ENCODE results near the gene GPR39. TPM values are rescaled to one million over a fixed set of nuclear protein-coding genes. Genes with fewer than 3 reads are reported as not detected.

The GPR39 gene
- total RNA-seq, 4 donors from 2014 or later, result 0.15 TPM; not detected in 3

DNA sequence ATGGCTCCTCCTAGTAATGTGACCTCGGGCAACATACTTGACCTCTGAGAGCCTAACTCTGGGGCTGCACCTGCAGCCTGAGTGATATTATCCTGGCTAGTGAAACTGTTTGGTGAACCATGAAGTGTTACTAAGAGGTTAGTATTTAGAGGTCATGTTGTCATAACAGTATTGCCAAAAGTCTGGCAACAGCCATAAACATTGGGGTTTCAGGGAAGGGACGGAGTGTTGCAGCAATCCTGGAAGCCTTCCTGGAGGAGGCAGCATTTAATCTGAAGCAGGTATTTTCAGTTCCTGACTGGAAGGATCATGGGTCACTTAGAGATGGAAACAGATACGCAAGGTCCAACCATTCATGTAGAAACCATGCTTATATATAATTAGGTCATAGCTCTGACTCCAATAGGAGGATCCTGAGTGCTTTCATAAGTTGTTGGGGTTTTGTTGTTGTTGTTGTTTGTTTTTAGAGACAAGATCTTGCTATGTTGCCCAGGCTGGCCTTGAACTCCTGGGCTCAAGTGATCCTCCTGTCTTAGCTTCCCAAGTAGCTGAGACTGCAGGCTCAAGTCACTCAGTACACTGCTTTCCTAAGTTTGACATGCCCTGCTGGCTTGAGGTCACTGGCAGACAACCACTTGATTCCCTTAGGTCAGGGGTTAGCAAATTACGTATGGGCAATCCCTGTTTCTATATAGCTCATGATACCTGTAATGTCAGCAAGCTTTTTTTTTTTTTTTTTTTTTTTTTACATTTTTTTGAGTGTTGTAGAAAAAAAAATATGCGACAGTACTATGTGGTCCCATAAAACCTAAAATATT is 21.5 kb downstream of the GPR39 start:
- intact Hi-C loops (cut with DNase I; ENCODE audit: low total_unique reads), result no loop called here
- TF ChIP-seq POLR2A (IDR thresholded peaks at IDR 0.05), result no peak
- TF ChIP-seq, protein P1, sequence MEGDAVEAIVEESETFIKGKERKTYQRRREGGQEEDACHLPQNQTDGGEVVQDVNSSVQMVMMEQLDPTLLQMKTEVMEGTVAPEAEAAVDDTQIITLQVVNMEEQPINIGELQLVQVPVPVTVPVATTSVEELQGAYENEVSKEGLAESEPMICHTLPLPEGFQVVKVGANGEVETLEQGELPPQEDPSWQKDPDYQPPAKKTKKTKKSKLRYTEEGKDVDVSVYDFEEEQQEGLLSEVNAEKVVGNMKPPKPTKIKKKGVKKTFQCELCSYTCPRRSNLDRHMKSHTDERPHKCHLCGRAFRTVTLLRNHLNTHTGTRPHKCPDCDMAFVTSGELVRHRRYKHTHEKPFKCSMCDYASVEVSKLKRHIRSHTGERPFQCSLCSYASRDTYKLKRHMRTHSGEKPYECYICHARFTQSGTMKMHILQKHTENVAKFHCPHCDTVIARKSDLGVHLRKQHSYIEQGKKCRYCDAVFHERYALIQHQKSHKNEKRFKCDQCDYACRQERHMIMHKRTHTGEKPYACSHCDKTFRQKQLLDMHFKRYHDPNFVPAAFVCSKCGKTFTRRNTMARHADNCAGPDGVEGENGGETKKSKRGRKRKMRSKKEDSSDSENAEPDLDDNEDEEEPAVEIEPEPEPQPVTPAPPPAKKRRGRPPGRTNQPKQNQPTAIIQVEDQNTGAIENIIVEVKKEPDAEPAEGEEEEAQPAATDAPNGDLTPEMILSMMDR (IDR thresholded peaks at IDR 0.05 in 4 of 5, conservative IDR thresholded peaks at IDR 0.05 in 1 of 5), result no peak
- no peaks in the 10 kb centered on the region for H3K9me3 ChIP-seq
- no peaks in the 10 kb centered on the region for H3K4me1 ChIP-seq
- in situ Hi-C loops (cut with MboI; ENCODE audit: low sequenced_read_pairs in 4 of 4), result no loop called here
- no peak for DNase-seq
- no peak overlapping the region for H3K27ac ChIP-seq
- no peak overlapping the region for H3K4me3 ChIP-seq
- H3K27me3 ChIP-seq, result no peaks in the 10 kb centered on the region
- no peaks in the 10 kb centered on the region for H3K36me3 ChIP-seq
- ATAC-seq, result no peak

DNA sequence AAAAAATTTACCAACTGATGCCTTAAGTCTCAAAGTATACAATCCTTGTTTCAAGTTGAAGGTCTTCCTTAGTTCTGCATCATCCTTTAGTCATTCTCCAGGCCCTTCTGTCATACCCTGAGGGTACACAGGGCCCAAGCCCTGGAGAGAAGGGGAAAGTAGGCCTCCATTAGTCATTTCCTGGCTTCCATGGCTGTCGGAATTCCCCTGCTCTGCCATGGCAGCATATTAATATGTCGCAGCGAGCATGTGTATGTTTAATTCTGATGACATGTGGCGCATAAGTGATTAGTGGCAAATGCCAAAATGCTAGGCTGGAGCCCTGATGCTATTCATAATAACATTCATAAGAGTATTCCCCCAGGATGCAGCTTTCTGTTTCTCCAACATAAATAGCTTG is 22.1 kb downstream of the GPR39 start:
- H3K4me1 ChIP-seq, result no peaks in the 10 kb centered on the region
- no peak overlapping the region for H3K27ac ChIP-seq
- TF ChIP-seq, protein P1 (IDR thresholded peaks at IDR 0.05 in 4 of 5, conservative IDR thresholded peaks at IDR 0.05 in 1 of 5), result no peak
- TF ChIP-seq POLR2A (IDR thresholded peaks at IDR 0.05), result no peak
- H3K27me3 ChIP-seq, result no peaks in the 10 kb centered on the region
- H3K36me3 ChIP-seq, result no peaks in the 10 kb centered on the region
- no peak for ATAC-seq
- in situ Hi-C loops (cut with MboI; ENCODE audit: low sequenced_read_pairs in 4 of 4) (no loop called here), intact Hi-C loops (cut with DNase I; ENCODE audit: low total_unique reads) (no loop called here)
- H3K9me3 ChIP-seq, result no peaks in the 10 kb centered on the region
- H3K4me3 ChIP-seq, result no peak overlapping the region
- DNase-seq, result no peak

DNA sequence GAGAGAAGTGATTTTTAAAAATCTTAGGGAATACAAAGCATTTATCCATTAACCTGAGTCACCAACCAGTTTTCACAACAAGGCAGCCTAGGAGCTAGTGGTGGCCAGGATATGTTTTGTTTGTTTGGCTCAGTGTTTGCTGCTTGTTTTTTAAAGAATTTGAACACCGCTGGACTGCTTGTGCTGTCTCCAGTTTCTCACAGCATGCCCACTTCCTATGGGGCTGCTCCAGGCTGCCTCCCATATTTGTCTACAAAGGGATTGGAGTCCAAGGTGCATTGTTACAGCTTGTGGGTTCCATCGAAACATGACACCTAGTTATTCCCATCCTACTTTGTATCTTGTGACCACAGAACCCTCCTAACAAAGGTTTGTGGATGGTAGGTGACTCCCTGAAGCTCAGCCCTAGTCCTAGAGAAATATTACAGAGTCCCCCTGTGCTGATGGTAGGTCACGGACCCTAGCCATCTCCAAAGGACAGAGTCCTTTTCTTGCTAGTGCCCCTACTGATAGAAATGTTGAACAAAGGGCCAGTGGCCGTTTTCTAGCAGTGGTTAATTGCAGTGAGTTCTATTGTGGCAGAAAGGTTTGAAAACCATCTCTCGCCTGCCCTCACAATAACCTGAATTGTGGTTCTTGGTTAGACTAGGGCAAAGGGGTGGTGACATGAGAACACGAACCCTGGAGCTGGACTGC is 23.2 kb downstream of the GPR39 start:
- Histone ChIP-seq H3K27me3 (no peaks in the 10 kb centered on the region), H3K27ac (no peak overlapping the region), H3K9me3 (no peaks in the 10 kb centered on the region), H3K4me3 (no peak overlapping the region), H3K4me1 (no peaks in the 10 kb centered on the region), H3K36me3 (no peaks in the 10 kb centered on the region)
- DNase-seq (no peak), ATAC-seq (no peak)
- no peak for TF ChIP-seq POLR2A (IDR thresholded peaks at IDR 0.05)
- TF ChIP-seq, protein P1 (IDR thresholded peaks at IDR 0.05 in 4 of 5, conservative IDR thresholded peaks at IDR 0.05 in 1 of 5), result no peak
- in situ Hi-C loops (cut with MboI; ENCODE audit: low sequenced_read_pairs in 4 of 4), result no loop called here
- intact Hi-C loops (cut with DNase I; ENCODE audit: low total_unique reads), result no loop called here

DNA sequence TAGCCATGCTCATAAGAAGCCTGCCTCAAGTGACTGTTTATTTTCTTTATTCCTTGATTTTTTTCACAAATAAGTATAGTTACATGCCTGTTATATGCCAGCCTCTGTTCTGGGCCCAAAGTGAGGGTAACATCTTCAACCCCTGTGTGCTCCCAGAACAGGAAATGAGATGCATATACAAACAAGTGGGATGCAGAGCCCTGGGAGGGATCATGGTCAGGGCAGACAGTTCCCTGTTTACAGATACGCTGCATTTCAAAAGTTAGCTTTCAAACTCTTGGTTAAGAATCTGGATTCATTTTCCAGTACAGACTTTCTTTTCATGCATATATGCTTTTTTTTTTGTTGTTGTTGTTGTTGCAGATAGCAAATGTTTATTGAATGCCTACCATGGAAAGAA is 24.4 kb downstream of the GPR39 start:
- in situ Hi-C loops (cut with MboI; ENCODE audit: low sequenced_read_pairs in 4 of 4), result no loop called here
- ATAC-seq, result no peak
- no peak overlapping the region for H3K4me3 ChIP-seq
- no peaks in the 10 kb centered on the region for H3K9me3 ChIP-seq
- no peak overlapping the region for H3K27ac ChIP-seq
- DNase-seq, result no peak
- no peaks in the 10 kb centered on the region for H3K27me3 ChIP-seq
- H3K4me1 ChIP-seq, result no peaks in the 10 kb centered on the region
- intact Hi-C loops (cut with DNase I; ENCODE audit: low total_unique reads), result no loop called here
- H3K36me3 ChIP-seq, result no peaks in the 10 kb centered on the region
- TF ChIP-seq, protein P1 (IDR thresholded peaks at IDR 0.05 in 4 of 5, conservative IDR thresholded peaks at IDR 0.05 in 1 of 5), result no peak
- no peak for TF ChIP-seq POLR2A (IDR thresholded peaks at IDR 0.05)

All from gastrocnemius medialis (tissue), 4 donors.